GM19043 (cell line): ENCODE data around the gene ZNF443.
A peak's percentile ranks its signal among the peaks of the same experiment; 100 is the strongest.
"Not testable (repeated sequence)": the region's sequence is repeated elsewhere in the genome, so short reads cannot be mapped to it uniquely, and the experiment has no call there.

ENCODE experiments used
- ATAC-seq: cut with Tn5 transposase; IDR thresholded peaks from one replicate; pipeline ENCODE4 v1.9.1; 2021; ENCODE audit warnings: low read depth; ENCODE audit not compliant: unreplicated experiment

ZNF443 gene

GRCh38 chr19:12425236-12425887 lies 15.5 kb downstream of the ZNF443 start:
- ATAC-seq, result no peak

- ATAC-seq, result not testable (repeated sequence)
These were observed 23.5 kb downstream of the ZNF443 start for GRCh38 chr19:12417273-12417672.

- no peak for ATAC-seq
These were observed 28.9 kb downstream of the ZNF443 start for GRCh38 chr19:12411893-12412292.

GRCh38 chr19:12400633-12401502 lies 40.0 kb downstream of the ZNF443 start, which contains the start of gene ZNF799:
TSS of gene ZNF799 (minus strand) at chr19:12401271. CDS start at chr19:12401070, 201 bp downstream.
- peak; percentile 82 for ATAC-seq

- ATAC-seq, result not testable (repeated sequence)
These were observed 40.8 kb downstream of the ZNF443 start for GRCh38 chr19:12399901-12400632.

- ATAC-seq, result not testable (repeated sequence)
These were observed 49.7 kb downstream of the ZNF443 start for GRCh38 chr19:12391148-12391547.

GRCh38 chr19:12386365-12386764 lies 54.5 kb downstream of the ZNF443 start:
- ATAC-seq, result not testable (repeated sequence)

- no peak for ATAC-seq
These were observed 60.4 kb downstream of the ZNF443 start for GRCh38 chr19:12380444-12380737.

- no peak for ATAC-seq
These were observed 60.9 kb downstream of the ZNF443 start for GRCh38 chr19:12379732-12380443.
